Brain pericyte (primary cell): Measurements from ENCODE around the gene TRPC4AP.
"Not testable (repeated sequence)": the region's sequence is repeated elsewhere in the genome, so short reads cannot be mapped to it uniquely, and the experiment has no call there.

Source experiments
- DNase-seq: peaks from one replicate; pipeline ENCODE4 v3.0.0-alpha.2; 2012; ENCODE audit warnings: low read depth, low spot score

TRPC4AP gene

DNA sequence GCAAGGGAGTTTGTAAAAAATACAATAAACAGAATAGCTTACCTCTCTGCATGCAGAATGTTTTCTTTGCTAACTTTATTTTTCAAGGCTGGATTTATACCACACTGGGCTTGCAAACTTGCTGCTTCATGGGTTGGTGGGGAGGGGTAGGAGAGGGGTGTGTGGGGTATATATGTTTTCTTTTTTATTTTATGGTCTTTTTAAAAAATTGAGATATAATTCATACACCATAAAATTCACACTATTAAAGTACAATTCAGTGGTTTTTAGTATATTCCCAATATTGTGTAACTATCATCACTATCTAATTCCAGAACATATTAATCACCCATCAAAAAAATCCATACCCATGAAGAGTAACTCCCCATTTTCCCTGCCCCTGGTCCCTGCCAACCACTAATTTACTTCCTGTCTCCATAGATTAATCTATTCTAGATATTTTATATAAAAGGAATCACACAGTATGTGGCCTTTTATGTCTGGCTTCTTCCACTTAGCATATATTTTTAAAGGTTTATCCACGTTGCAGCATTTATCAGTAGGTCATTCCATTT, 14.3 kb upstream of the TRPC4AP start:
- no peak for DNase-seq

DNA sequence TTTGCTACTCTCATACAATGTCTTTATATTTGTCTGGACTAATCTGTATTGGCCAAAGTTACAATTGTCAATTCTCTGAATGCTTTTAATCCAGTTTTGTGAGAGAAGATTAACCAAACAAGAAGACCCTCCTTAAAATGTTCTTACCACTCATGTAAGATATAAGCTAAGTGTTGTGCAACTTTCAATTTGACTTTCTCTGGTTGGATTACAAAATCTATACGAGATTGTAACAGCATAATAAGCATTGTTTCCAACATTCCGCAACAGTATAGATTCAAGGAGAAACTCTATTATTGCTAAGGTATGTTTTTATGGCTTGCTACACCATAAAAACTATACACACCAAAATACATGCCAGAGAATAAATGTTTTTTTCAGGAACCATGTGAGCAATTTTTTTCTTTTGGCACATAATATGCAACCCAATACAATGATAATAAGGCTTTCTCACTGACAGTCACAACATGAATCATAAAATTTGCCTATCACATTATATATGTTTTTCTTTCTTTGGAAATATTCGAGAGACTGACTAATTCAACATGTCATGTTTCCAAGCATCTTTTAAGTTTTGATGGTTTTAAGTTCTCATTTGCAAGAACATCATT, 12.2 kb upstream of the TRPC4AP start:
- DNase-seq: no peak

DNA sequence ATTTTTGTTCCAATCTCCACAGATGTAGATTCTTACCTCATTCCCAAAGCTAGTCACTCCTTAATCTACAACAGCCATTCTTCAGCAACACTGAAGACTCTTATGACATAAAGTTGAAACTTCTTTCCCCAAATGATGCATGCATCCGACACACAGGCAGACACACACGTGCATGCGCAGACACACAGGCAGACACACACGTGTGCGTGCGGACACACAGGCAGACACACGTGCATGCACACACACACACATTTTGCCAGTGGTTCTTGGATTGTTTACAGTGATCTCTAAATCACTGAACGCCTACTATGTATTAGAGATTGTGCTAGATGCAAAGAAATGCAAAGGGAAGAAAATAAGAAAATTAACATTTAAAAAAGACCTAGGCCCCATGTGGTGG, 9.0 kb upstream of the TRPC4AP start:
- no peak for DNase-seq

DNA sequence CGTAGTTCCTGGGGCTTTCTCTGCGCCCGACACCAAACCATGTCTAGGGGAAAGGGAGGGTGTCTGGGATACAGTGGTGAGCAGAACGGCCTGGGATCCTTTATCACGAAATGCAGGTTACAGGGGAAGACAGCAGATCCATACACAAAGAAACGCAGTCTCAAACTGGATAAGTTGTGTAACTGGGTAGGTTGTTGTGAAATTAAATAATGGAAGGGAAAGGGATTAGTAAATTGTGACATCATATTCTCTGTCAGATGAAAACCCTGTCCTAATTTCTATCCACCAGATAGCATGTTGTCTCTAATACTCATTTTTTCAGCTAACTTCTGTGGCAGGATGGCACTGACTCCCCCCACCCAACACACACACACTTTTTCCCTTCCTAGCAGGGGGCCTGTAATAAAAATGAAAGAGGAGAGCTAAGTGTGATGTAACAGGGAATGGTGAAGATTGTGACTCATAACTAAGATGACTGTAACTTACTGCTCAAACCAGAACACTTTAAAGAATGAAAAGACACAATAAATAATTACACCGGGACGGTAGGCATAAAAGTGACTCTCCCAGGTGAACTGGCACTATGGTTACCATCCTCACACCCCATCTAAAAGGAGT, 769 bp upstream of the TRPC4AP start:
- no peak for DNase-seq

DNA sequence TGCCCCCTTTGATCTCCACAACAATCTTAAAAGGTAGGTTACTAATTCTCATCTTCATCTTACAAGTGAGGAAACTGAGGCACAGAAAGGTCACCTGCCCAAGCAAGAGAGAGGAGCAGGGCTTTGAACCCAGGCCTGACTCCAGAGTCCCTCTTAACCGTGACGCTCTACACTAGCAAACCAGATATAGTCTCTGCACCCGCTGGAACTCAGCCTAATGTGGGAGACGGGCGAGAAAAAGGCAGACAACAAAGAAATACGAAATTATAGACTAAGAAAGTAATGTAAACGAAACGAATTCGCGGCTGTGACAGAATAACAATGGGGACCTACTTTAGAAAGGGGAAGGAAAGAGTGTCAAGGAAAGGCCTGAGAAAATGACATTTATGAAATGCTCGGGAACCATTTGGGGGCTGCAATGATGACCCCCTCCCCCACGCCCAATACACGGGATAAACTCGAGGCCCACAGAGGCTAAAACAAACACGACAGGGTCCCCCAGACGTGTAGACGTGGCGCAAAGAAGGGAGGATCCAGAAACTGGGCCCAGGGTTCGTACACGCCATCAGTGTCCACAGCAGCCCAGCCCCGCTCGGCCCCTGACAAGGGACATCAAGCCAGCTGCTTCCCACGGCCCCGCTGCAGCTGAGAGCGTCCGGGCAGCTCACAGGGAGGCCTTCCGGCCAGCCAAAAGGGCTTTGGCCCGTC, 637 bp downstream of the TRPC4AP start:
- no peak for DNase-seq

DNA sequence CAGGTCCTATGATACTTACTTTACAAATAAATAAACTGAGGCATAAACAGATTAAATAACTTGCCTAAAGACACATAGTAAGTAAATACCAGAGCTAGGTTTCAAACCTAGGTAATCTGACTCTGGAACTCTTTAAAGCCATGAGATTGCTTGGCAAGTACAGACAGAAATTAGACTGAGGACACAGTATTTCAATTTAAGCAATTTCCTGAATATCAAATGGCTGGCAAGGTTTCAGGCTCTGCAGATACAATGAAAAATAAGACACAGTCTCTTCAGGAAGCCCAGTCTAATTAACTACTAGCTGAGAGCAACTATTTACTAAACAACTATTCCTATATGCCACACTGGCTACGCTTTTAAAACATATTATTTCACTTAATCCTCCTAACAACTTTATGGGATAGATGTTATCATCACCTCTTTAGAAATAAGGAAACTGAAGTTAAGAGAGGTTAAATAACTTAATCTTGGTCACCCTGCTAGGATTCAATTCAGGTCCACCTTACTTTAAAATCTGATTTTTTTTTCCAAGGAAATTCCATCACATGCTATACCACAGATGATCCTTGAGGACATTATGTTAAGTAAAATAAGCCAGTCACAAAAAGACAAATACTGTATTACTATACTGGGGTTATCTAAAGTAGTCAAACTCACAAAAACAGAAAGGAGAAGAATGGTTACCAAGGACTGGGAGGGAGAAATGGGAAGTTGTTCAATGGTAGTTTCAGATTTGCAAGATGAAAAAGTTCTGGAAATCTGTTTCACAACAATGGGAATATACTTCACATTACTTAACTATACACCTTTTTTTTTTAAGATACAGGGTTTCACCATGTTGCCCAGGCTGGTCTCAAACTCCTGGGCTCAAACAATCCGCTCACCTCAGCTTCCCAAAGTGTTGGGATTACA, 4.1 kb downstream of the TRPC4AP start:
- no peak for DNase-seq

DNA sequence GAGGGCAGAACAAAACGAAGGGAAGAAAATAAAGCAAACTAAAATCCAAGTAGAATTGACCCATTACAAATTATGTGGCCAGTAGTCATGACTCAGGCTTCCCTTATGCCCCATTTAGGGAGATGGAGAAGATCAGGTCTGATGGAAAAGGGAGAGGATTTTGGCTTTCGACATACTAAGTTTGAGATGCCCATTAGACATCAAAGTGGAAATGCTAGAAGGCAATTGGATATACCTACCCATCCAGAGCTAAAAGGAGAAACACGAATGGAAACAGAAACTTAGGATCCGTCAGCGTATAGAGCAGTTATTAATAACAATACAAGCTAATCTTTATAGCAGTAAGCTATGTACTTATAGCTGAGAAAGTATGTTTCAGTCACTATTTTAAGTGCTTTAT, 4.8 kb downstream of the TRPC4AP start:
- DNase-seq: no peak

DNA sequence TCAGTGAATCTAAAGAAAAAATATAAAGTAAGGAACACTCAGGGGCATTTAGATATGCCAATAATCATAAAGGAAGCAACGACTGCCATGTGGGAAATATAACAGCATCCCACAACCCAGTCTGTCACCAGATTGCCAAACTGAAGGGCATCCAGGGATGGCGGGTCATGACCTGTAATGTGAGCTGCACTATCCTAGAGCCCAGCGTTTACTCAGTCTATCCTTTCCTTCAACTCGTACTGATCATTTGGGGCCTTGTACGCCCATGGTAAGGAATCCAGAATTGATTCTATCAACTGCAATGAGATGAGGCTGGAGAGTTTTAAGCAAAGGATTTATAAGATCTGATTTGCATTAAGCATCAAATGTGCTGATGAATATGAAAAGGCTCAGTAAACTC, 5.3 kb downstream of the TRPC4AP start:
- no peak for DNase-seq

DNA sequence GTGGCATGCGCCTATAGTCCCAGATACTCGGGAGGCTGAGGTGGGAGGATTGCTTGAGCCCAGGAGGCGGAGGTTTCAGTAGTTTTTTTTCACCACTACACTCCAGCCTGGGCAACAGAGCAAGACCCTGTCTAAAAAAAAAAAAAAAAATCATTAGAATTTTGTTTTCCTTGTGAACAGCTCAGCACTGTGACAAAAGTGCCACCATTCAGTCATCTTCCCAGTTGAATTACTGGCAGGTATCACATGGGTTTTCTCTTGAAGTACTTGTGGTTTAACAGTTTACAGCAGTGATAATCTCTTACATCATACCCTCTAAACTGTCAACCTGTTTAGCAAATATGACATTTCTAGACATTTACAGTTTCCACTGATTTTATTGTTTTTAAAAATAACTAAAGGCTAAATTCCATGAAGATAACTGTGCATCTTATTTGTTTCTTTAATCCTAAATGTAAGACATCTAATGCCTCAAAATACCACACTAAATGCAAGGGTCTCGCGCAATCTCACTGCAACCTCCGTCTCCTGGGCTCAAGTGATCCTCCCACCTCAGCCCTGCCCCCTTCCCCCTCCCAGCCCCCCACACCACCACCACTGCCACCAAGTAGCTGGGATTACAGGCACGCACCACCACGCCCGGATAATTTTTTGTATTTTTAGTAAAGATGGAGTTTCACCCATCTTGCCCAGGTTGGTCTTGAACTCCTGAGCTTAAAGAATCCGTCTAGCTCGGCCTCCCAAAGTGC, 7.0 kb downstream of the TRPC4AP start:
- DNase-seq: no peak

DNA sequence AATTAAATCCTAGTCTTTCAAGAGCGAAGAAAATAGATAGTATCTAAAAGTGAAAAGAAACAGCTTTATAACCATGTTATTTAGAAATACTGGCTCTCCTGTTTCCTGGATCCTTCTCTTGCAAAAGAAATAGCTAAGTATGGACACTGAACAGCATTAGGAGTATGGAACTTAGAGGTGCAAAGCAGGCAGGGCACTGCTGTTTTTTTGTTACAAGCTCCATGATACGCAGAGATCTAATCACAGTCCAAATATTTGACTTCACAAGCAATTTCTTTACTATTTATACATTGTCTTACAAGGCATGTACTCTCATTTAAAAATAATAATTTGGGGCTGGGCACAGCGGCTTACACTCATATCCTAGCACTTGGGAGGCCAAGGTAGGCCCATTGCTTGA, 7.6 kb downstream of the TRPC4AP start:
- DNase-seq: no peak

DNA sequence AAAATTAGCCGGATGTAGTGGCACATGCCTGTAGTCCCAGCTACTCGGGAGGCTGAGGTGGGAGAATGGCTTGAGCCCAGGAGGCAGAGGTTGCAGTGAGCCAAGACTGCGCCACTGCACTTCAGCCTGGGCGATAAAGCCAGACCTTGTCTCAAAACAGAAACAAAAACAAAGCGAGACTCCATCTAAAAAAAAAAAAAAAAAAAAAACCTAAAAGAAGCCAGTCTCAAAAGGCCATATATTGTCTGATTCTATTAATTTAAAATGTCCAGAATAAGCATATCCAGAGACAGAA, 12.3 kb downstream of the TRPC4AP start:
- DNase-seq: not testable (repeated sequence)

DNA sequence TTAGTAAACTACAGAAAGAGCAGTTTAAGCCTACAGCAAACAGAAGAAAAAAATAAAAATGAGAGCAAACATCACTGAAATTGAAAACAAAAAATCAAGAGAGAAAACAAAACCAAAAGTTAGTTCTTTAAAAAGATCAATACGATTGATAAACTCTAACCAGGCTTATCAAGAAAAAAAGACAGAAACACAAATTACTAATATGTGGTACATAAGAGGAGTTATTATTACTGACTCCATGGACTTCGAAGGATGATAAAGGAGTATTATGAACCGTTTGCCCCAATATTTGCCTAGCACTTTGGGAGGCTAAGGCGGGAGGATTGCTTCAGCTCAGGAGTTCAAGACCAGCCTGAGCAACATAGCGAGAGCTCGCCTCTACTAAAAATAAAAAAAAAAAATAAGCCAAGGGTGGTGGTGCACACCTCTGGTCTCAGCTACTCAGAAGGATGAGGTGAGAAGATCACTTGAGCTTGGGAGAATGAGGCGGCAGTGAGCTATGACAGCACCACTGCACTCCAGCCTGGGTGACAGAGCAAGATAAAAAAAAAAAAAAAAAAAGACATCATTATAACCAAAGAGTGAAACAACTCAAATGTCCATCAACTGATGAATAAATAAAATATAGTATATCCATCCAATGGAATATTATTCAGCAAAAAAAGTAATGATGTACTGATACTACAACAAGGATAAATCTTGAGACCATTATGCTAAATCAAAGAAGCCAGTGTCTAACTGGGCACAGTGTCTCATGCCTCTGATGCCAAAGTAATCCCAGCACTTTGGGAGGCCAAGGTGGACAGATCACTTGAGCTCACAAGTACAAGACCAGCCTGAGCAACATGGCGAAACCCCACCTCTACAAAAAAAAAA, 12.9 kb downstream of the TRPC4AP start:
- no peak for DNase-seq

DNA sequence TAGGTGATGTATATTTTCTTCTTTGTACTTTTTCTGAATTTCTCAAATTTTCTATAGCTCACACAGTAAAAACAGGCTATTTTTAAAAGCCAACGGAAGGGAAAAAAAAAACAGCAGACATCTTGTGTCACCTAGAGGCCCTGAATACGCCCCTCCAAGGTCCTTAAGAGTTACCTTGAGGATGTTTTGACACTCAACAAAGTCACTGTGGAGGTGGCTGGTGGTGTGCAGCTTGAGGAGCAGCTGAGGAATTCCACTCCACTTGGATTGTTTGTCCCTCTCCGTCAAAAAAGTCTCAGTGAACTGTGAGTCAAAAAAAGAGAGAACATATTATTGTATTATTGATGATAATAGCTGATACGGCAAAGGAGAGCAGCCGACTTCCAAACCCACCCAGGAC, 14.7 kb downstream of the TRPC4AP start:
- no peak for DNase-seq

DNA sequence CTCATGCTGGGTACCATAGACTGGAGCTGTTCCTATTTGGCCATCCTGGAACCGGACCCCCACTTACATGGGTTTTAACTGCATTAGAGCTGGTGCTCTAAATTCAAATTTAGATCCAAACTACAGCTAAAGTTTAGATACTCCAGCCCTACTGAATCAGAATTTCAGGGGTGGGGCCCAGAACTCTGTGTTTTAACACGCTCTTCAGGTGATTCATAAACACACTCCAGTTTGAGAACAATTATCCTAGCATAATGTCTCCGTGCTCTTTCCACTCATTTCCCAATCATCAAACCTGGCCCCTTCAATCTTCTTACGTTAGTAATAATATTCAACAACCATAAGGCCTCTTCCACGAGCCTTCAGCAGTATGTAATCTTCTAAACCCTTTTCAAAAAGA, 15.3 kb downstream of the TRPC4AP start:
- no peak for DNase-seq

DNA sequence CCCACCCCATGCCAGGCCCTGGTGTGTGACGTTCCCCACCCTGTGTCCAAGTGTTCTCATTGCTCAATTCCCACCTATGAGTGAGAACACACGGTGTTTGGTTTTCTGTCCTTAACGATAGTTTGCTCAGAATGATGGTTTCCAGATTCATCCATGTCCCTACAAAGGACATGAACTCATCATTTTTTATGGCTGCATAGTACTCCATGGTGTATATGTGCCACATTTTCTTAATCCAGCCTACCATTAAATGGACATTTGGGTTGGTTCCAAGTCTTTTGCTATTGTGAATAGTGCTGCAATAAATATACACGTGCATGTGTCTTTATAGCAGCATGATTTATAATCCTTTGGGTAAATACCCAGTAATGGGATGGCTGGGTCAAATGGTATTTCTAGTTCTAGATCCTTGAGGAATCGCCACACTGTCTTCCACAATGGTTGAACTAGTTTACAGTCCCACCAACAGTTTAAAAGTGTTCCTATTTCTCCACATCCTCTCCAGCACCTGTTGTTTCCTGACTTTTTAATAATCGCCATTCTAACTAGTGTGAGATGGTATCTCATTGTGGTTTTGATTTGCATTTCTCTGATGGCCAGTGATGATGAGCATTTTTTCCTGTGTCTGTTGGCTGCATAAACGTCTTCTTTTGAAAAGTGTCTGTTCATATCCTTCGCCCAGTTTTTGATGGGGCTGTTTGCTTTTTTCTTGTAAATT, 21.0 kb downstream of the TRPC4AP start:
- not testable (repeated sequence) for DNase-seq

DNA sequence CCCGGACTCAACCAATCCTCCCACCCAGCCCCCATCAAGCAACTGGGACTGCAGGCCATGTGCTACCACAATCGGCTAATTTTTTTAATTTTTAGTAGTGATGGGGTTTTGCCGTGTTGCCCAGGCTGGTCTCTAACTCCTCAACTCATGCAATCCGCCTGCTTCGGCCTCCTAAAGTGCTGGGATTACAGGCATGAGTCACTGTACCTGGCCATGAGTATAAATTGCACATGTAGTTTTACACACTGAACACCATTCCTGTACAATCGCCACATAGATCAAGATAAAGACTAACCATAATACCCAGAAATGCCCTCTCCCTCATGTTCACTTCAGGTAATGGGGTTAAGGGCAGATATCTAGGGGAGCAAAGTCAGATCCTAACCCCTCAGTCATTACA, 26.4 kb downstream of the TRPC4AP start:
- no peak for DNase-seq

DNA sequence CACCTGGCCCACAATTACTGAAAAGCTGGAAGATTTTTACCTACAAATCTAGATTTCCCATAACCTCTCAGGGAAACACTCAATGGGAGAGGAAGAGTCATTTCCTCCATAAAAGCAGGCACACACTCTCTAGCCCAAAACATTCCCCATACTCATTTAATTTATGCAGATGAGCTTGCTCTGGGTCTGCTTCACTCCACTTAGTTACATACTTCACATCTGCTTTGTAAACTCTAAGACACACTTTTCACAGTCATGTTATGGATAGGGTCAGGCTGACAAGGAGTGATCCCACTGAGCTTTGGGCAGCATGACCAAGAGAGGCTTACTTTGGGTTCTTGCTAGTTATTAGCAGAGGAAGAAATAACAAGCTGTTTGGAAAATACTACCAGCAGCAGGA, 27.4 kb downstream of the TRPC4AP start:
- no peak for DNase-seq

DNA sequence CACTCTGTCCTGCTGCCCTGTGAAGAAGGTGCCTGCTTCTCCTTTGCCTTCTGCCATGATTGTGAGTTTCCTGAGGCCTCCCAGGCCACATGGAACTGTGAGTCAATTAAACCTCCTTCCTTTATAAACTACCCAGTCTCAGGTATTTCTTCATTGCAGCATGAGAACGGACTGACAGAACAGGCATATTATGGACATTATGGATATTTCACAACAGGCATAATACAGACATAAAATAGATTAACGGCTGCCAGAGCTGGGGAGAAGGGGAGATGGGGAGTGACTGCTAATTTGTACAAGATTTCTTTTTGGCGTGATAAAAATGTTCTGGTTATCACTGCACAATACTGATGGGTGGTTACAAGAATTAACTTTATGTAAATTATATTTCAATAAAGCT, 29.4 kb downstream of the TRPC4AP start:
- DNase-seq: no peak

DNA sequence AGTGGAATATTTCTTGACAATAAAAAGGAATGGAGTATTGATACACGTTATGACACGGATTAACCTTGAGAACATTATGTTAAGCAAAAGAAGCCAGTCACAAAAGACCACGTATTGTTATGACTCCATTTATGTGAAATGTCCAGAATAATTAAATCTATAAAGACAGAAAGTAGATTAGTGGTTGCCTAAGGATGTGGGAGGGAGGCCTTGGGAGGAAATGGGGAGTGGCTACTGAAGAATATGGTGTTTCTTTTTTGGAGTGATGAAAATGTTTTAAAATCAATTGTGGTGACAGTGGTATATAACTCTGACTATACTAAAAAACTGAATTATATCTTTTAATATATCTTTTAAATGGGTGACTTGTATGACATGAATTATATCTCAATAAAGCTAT, 30.1 kb downstream of the TRPC4AP start:
- no peak for DNase-seq

DNA sequence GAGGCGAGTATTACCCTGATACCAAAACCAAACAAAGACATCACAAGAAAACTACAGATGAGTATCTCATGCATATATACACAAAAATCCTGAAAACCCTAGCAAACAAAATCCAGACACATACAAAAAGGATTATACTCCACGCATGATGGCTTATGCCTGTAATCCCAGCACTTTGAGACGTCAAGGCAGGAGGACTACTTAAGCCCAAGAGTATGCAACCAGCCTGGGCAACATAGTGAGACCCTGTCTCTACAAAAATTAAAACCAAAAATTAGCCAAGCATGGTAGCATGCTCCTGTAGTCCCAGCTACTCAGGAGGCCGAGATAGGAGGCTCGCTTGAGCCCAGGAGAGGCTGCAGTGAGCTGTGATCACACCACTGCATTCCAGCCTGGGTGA, 32.4 kb downstream of the TRPC4AP start:
- no peak for DNase-seq
